Measurements from ENCODE around the gene ZNF440. TPM values are rescaled to one million over a fixed set of nuclear protein-coding genes. Genes with fewer than 3 reads are reported as not detected.

ZNF440 gene
- total RNA-seq, 1 experiment from 2014 or later: 11.4 TPM

DNA sequence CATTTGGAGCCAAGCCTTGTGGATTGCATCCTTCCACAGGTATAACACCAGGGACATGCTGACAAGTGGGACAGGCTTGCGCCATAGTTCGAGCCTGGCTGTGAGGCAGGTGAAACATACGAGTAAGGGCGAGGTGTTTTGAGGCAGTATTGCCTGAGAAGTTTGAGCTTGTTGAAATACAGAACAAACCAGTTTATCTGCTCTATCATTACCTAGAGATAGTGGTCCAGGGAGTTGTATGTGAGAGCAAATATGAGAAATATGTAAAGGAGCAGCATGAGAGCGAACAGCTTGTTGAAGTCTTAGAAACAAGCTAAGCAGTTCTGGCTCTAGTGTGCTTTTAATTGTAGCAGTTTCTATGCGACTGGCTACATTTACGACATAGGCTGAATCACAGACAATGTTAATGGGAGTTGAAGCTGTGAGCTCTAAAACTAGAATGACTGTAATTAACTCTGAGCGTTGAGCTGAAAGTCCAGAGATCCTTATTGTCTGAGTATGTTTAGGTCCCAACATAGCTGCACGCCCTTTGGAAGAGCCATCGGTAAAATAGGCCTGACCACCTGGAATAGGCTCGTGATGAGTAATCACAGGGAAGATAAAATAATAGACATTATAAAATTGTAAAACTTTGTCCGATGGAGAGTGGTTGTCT is 42.6 kb downstream of the ZNF440 start (continued):
- TF ChIP-seq, protein P1, sequence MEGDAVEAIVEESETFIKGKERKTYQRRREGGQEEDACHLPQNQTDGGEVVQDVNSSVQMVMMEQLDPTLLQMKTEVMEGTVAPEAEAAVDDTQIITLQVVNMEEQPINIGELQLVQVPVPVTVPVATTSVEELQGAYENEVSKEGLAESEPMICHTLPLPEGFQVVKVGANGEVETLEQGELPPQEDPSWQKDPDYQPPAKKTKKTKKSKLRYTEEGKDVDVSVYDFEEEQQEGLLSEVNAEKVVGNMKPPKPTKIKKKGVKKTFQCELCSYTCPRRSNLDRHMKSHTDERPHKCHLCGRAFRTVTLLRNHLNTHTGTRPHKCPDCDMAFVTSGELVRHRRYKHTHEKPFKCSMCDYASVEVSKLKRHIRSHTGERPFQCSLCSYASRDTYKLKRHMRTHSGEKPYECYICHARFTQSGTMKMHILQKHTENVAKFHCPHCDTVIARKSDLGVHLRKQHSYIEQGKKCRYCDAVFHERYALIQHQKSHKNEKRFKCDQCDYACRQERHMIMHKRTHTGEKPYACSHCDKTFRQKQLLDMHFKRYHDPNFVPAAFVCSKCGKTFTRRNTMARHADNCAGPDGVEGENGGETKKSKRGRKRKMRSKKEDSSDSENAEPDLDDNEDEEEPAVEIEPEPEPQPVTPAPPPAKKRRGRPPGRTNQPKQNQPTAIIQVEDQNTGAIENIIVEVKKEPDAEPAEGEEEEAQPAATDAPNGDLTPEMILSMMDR (IDR thresholded peaks at IDR 0.05 in 2 of 3, conservative IDR thresholded peaks at IDR 0.05 in 1 of 3; ENCODE audit: borderline replicate concordance in 1 of 3, insufficient read depth in 1 of 3, low read depth in 2 of 3, low read length in 2 of 3): no peak

DNA sequence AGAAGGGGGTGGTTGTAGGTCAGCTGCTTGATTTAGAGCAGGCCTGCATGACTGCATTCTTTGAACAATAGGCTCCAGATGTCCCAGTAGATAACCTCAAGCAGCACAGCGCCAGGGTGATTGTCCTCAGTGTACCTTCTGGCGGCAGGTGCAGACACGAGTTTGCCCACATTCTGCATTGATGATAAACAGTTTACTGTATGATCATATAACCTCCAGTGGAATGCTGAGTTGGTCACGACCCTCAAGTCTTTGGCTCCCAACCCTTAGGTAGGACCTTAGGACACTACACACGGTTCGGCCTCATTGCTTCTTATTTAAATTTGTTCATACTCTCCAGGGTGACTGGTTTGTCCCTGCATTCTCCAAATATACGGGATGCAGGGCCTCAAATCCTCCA is 46.6 kb downstream of the ZNF440 start:
- Histone ChIP-seq H4K20me1 (ENCODE audit: insufficient read depth) (no peaks in the 10 kb centered on the region), H3K27ac (ENCODE audit: low read depth, low read length) (no peak overlapping the region), H3K9me3 (ENCODE audit: control insufficient read depth in 1 of 2, insufficient read depth in 1 of 2, low read depth in 1 of 2, low read length in 2 of 2) (peaks cover 0 to 9% of the 10 kb centered on the region in 2 experiments; a peak in 2 of 4 replicates), H2AFZ (ENCODE audit: low read depth, low read length, poor library complexity, severe bottlenecking) (no peak overlapping the region), H3K4me1 (ENCODE audit: control insufficient read depth in 1 of 2, insufficient read depth in 2 of 2, low read length in 2 of 2) (no peaks in the 10 kb centered on the region), H3K36me3 (ENCODE audit: control insufficient read depth in 1 of 2, insufficient read depth in 2 of 2, low read length in 2 of 2) (no peaks in the 10 kb centered on the region), H3K4me3 (replicated peaks in 1 of 2; ENCODE audit: low read depth in 1 of 2, low read length in 2 of 2) (no peak overlapping the region), H3K79me2 (ENCODE audit: insufficient read depth, low read length) (no peaks in the 10 kb centered on the region), H3K9me2 (ENCODE audit: insufficient read depth) (no peaks in the 10 kb centered on the region), H3K27me3 (ENCODE audit: insufficient read depth, low read length) (no peaks in the 10 kb centered on the region), H3K9ac (ENCODE audit: low read length) (no peak overlapping the region), H3K4me2 (ENCODE audit: low read length) (no peak overlapping the region)
- no TSS peak for BruUV-seq (replicated peaks)
- POLR2A ChIA-PET: no interaction called here
- CTCF ChIA-PET: no interaction called here
- TF ChIP-seq CBX3 (IDR thresholded peaks at IDR 0.05; ENCODE audit: low read depth) (no peak), SIN3A (IDR thresholded peaks at IDR 0.05; ENCODE audit: low read depth) (no peak), YY1 (IDR thresholded peaks at IDR 0.05; ENCODE audit: extremely low read depth, insufficient replicate concordance, low read depth, low read length) (no peak), ZNF274 (IDR thresholded peaks at IDR 0.05; ENCODE audit: low read depth, low read length) (no peak), JUND (IDR thresholded peaks at IDR 0.05) (no peak), ELF1 (IDR thresholded peaks at IDR 0.05; ENCODE audit: borderline replicate concordance, low read depth) (no peak)
- TF ChIP-seq, protein P2, sequence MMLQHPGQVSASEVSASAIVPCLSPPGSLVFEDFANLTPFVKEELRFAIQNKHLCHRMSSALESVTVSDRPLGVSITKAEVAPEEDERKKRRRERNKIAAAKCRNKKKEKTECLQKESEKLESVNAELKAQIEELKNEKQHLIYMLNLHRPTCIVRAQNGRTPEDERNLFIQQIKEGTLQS (IDR thresholded peaks at IDR 0.05): no peak
- TF ChIP-seq, protein P3, sequence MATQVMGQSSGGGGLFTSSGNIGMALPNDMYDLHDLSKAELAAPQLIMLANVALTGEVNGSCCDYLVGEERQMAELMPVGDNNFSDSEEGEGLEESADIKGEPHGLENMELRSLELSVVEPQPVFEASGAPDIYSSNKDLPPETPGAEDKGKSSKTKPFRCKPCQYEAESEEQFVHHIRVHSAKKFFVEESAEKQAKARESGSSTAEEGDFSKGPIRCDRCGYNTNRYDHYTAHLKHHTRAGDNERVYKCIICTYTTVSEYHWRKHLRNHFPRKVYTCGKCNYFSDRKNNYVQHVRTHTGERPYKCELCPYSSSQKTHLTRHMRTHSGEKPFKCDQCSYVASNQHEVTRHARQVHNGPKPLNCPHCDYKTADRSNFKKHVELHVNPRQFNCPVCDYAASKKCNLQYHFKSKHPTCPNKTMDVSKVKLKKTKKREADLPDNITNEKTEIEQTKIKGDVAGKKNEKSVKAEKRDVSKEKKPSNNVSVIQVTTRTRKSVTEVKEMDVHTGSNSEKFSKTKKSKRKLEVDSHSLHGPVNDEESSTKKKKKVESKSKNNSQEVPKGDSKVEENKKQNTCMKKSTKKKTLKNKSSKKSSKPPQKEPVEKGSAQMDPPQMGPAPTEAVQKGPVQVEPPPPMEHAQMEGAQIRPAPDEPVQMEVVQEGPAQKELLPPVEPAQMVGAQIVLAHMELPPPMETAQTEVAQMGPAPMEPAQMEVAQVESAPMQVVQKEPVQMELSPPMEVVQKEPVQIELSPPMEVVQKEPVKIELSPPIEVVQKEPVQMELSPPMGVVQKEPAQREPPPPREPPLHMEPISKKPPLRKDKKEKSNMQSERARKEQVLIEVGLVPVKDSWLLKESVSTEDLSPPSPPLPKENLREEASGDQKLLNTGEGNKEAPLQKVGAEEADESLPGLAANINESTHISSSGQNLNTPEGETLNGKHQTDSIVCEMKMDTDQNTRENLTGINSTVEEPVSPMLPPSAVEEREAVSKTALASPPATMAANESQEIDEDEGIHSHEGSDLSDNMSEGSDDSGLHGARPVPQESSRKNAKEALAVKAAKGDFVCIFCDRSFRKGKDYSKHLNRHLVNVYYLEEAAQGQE (IDR thresholded peaks at IDR 0.05; ENCODE audit: low read depth): no peak
- DNase-seq (ENCODE audit: low read depth, low spot score) (no peak), ATAC-seq (no peak)
- intact Hi-C loops (cut with micrococcal nuclease): no loop called here
- RAD21 ChIA-PET (ENCODE audit: low non-redundant PET in 1 of 2, low total read pairs in 2 of 2, uncharacterized antibody in 2 of 2, unreplicated experiment in 2 of 2): no interaction called here
